ENCODE results near the gene MIF.

DNA sequence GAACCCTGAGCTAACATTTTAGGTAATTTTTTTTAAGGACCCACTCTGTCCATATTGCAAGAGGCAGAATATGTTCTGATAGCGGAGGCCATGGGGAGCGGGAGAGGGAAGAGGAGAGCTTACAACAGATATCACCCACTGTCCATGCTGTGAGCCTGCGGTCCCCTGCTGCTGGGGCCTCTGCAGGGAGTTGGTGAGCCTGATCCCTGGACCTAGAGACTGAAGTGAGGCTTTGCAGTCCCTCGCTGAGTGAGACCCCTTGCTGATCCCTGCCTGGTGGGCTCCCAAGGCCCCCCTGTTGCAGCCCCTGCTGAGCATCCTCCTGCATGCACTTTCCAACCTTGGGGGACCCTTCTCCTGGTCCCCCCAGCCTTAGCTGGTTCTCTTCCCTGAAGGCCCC lies 12.5 kb downstream of the MIF start:
- TF ChIP-seq ZNF274 (IDR thresholded peaks at IDR 0.05; ENCODE audit: low read depth, low read length): no peak
- no peak for TF ChIP-seq YY1 (IDR thresholded peaks at IDR 0.05; ENCODE audit: insufficient read depth, insufficient read length)

Measured in NT2/D1 (cell line).